ENCODE data around the gene KLHDC10.
"Not testable (repeated sequence)": the region's sequence is repeated elsewhere in the genome, so short reads cannot be mapped to it uniquely, and the experiment has no call there.

Gene KLHDC10

DNA sequence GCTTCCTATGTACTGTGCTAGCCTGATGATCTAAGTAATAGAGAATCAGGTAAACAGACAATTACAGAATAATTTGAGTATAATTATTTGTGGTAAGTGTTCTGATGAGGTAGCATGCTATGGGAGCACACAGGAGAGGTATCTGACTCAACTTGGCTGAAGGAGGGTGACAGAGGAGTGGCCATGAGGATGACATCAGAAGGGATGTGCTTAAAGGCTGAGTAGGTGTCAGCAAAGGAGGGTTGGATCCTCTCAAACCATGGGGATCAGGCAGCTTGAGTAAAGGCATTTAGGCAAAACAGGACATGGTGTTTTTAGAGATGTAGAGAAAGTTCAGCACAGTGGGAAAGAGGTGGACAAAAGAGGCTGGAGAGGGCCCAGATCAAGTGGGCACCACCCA is 29.0 kb downstream of the KLHDC10 start:
- TF ChIP-seq CTCF (IDR thresholded peaks at IDR 0.05; ENCODE audit: low read depth, low read length): no peak
- no peaks in the 10 kb centered on the region for H3K9me3 ChIP-seq
- H3K36me3 ChIP-seq: no peaks in the 10 kb centered on the region
- no peaks in the 10 kb centered on the region; the same call in 1 of the 2 replicates for H3K4me1 ChIP-seq
- DNase-seq: no peak
- no peaks in the 10 kb centered on the region for H3K27me3 ChIP-seq
- no peak overlapping the region for H3K4me3 ChIP-seq (ENCODE audit: low read depth, low read length)

GRCh38 chr7:130102588-130102987 is 32.3 kb downstream of the KLHDC10 start:
- no peak for TF ChIP-seq CTCF (IDR thresholded peaks at IDR 0.05; ENCODE audit: low read depth, low read length)
- H3K27me3 ChIP-seq: no peaks in the 10 kb centered on the region
- no peaks in the 10 kb centered on the region; the same call in 1 of the 2 replicates for H3K4me1 ChIP-seq
- DNase-seq: no peak
- no peak overlapping the region for H3K4me3 ChIP-seq (ENCODE audit: low read depth, low read length)
- 0 out of 2 replicates have a peak, but pooled peaks cover 2% of the 10 kb centered on the region for H3K36me3 ChIP-seq
- no peaks in the 10 kb centered on the region for H3K9me3 ChIP-seq

DNA sequence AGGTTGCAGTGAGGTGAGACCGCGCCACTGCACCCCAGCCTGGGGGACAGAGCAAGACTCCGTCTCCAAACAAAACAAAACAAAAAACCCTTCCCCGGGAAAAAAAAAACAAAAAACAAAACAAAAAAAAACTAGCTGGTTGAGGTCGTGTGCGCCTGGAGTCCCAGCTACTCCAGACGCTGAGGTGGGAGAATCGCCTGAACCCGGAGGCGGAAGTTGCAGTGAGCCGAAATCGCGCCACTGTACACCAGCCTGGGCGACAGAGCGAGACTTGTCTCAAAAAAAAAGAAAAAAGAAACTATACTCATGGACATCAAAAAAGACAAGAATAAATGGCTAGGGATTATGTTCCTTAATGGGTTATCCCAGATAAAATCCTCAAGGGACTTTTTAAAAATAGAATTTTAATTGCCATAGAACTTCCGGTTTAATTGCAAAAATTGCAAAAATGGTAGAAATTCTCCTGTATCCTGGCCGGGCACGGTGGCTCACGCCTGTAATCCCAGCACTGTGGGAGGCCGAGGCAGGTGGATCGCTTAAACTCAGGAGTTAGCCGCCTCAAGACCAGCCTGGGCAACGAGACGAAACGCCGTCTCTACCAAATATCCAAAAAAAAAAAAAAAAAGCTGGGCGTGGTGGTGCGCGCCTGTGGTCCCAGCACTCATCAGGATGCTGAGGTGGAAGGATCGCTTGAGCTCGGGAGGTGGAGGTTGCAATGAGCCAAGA is 37.8 kb downstream of the KLHDC10 start:
- Histone ChIP-seq H3K9me3 (no peaks in the 10 kb centered on the region), H3K27me3 (no peaks in the 10 kb centered on the region), H3K4me3 (ENCODE audit: low read depth, low read length) (no peak overlapping the region), H3K4me1 (no peaks in the 10 kb centered on the region), H3K36me3 (0 out of 2 replicates have a peak, but pooled peaks cover 2% of the 10 kb centered on the region)
- TF ChIP-seq CTCF (IDR thresholded peaks at IDR 0.05; ENCODE audit: low read depth, low read length): no peak
- DNase-seq: no peak

DNA sequence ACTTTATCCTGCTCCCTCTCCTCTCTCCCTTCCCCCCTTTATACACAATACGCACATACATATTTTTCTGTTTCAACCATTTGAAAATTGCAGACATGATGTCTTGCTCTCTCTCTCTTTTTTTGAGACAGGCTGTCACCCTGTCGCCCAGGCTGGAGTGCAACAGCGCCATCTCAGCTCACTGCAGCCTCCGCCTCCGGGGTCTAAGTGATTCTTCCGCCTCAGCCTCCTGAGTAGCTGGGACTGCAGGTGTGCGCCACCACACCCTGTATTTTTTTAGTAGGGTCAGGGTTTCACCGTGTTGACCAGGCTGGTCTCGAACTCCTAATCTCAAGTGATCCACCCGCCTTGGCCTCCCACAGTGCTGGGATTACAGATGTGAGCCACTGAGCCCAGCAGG is 38.5 kb downstream of the KLHDC10 start:
- H3K4me1 ChIP-seq: no peaks in the 10 kb centered on the region
- H3K27me3 ChIP-seq: no peaks in the 10 kb centered on the region
- DNase-seq: no peak
- H3K4me3 ChIP-seq (ENCODE audit: low read depth, low read length): no peak overlapping the region
- TF ChIP-seq CTCF (IDR thresholded peaks at IDR 0.05; ENCODE audit: low read depth, low read length): no peak
- 0 out of 2 replicates have a peak, but pooled peaks cover 2% of the 10 kb centered on the region for H3K36me3 ChIP-seq
- no peaks in the 10 kb centered on the region for H3K9me3 ChIP-seq

DNA sequence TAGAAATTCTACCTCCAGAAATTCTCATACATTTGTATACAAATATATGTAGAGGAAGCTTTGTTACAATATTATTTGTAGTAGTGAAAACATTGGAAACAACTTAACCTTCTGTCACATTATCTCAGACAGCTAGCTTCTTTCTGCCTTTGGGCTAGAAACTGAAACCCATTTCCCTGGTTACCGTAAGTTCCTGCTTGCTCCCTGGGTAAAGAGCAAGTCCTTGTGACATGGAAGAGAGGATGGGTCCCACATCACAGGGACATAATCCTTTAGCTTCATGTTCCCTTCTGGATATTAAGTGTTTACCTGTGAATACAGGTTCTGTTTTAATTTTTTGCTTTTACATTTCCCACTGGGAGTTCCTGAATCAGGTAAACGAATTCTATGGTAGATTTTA is 41.8 kb downstream of the KLHDC10 start:
- no peaks in the 10 kb centered on the region for H3K9me3 ChIP-seq
- H3K36me3 ChIP-seq: no peaks in the 10 kb centered on the region
- no peak for TF ChIP-seq CTCF (IDR thresholded peaks at IDR 0.05; ENCODE audit: low read depth, low read length)
- no peaks in the 10 kb centered on the region for H3K27me3 ChIP-seq
- DNase-seq: no peak
- no peak overlapping the region for H3K4me3 ChIP-seq (ENCODE audit: low read depth, low read length)
- no peaks in the 10 kb centered on the region for H3K4me1 ChIP-seq

GRCh38 chr7:130112662-130113425 is 42.5 kb downstream of the KLHDC10 start:
- Histone ChIP-seq H3K27me3 (no peaks in the 10 kb centered on the region), H3K36me3 (no peaks in the 10 kb centered on the region), H3K4me3 (ENCODE audit: low read depth, low read length) (no peak overlapping the region), H3K9me3 (no peaks in the 10 kb centered on the region), H3K4me1 (no peaks in the 10 kb centered on the region)
- DNase-seq: no peak
- TF ChIP-seq CTCF (IDR thresholded peaks at IDR 0.05; ENCODE audit: low read depth, low read length): no peak

DNA sequence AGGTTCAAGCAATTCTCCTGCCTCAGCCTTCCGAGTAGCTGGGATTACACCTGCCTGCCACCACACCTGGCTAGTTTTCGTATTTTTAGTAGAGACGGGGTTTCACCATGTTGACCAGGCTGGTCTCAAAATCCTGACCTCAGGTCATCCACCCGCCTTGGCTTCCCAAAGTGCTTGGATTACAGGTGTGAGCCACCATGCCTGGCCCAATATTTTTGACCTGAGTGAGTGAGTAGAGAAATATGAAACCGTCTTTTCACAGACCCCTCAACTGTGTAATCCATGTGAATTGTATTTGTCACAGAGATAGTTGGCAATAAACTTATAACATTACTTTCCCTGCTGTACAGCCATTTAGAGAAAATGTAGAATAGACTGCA is 43.1 kb downstream of the KLHDC10 start:
- not testable (repeated sequence) for H3K9me3 ChIP-seq; H3K27me3 ChIP-seq; DNase-seq; H3K4me1 ChIP-seq; H3K4me3 ChIP-seq (ENCODE audit: low read depth, low read length); H3K36me3 ChIP-seq
